ENCODE measurements around the gene ZNF469.

The ZNF469 gene

DNA sequence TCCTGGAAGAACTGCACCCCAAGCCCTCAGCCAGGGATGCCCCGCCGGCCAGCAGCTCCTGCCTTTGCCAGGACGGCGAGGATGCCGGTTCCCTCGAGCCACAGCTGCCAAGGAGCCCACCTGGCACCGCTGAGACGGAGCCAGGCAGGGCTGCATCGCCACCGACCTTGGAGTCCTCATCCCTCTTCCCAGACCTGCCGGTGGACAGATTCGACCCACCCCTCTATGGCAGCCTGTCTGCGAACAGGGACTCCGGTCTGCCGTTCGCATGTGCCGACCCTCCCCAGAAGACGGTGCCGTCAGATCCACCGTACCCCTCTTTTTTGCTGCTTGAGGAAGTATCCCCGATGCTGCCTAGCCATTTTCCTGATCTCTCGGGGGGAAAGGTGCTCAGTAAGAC, 48.9 kb downstream of the ZNF469 start:
- H3K9me3 ChIP-seq (ENCODE audit: control insufficient read depth, low read depth, low read length): no peaks in the 10 kb centered on the region
- H3K27ac ChIP-seq (ENCODE audit: low read length): no peak overlapping the region
- H3K4me1 ChIP-seq (ENCODE audit: control insufficient read depth, low read depth, low read length): no peaks in the 10 kb centered on the region
- H3K36me3 ChIP-seq (ENCODE audit: control insufficient read depth, low read depth, low read length): no peaks in the 10 kb centered on the region
- no peak overlapping the region for H3K9ac ChIP-seq (ENCODE audit: low read length)
- no peak overlapping the region for H3K4me3 ChIP-seq (ENCODE audit: low read length)
- no peaks in the 10 kb centered on the region for H3K27me3 ChIP-seq (ENCODE audit: control insufficient read depth, insufficient read depth, low read length)

- no peak overlapping the region for H3K9ac ChIP-seq (ENCODE audit: low read length)
- H3K4me1 ChIP-seq (ENCODE audit: control insufficient read depth, low read depth, low read length): no peaks in the 10 kb centered on the region
- H3K27ac ChIP-seq (ENCODE audit: low read length): no peak overlapping the region
- no peaks in the 10 kb centered on the region for H3K9me3 ChIP-seq (ENCODE audit: control insufficient read depth, low read depth, low read length)
- no peaks in the 10 kb centered on the region for H3K27me3 ChIP-seq (ENCODE audit: control insufficient read depth, insufficient read depth, low read length)
- H3K36me3 ChIP-seq (ENCODE audit: control insufficient read depth, low read depth, low read length): no peaks in the 10 kb centered on the region
- H3K4me3 ChIP-seq (ENCODE audit: low read length): no peak overlapping the region
Observed at GRCh38 chr16:88432174-88432573, 49.4 kb downstream of the ZNF469 start.

Data from iPS-18a (cell line).